ENCODE data around the gene CCDC40. TPM values are rescaled to one million over a fixed set of nuclear protein-coding genes. Genes with fewer than 3 reads are reported as not detected.
"Not testable (repeated sequence)": the region's sequence is repeated elsewhere in the genome, so short reads cannot be mapped to it uniquely, and the experiment has no call there.

CCDC40 gene
- polyA plus RNA-seq, 4 donors, result 6.8 to 18.0 (median 14.3) TPM

DNA sequence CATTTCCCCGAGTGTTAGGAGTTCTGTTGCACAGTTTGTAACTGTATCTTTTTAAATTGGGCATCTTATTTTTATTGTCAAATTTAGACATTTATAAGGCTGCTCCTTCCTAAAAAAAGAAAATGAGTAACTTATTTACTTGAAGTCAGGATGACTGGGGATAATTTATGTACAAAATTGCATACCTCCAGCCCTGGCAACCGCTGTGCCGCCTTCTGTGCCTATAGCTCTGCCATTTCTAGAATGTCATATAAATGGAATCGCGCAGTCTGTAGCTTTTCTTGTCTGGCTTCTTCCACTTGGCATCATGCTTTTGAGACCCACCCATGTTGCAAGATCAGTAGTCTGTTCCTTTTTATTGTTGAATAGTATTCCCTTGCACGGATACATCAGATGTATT lies 36.0 kb downstream of the CCDC40 start:
- no peak for DNase-seq (ENCODE audit: low read depth in 4 of 4, low spot score in 3 of 4)

DNA sequence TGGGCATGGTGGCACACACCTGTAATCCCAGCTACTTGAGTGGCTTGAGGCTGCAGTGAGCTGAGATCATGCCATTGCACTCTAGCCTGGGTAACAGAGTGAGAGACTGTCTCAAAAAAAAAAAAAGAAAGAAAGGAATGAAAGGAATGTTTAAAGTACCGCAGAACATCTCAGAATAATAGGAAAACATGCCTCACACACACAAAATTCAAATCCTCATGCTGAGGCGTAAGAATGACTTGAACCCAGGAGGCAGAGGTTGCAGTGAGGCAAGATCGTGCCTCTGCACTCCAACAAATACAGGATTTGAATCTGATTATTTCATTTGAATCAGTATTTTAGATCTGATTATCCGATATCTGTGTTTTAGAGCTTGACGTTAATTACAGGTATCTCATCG lies 43.6 kb downstream of the CCDC40 start:
- DNase-seq (ENCODE audit: low read depth in 4 of 4, low spot score in 3 of 4), result no peak

- no peak for DNase-seq (ENCODE audit: low read depth in 4 of 4, low spot score in 3 of 4)
Observed at GRCh38 chr17:80081596-80081995, 45.2 kb downstream of the CCDC40 start.

- peak in 1 of 4 donors; percentile 71 for DNase-seq (ENCODE audit: low read depth in 4 of 4, low spot score in 3 of 4)
Observed at GRCh38 chr17:80082403-80083135, 46.1 kb downstream of the CCDC40 start.

- DNase-seq (ENCODE audit: low read depth in 4 of 4, low spot score in 3 of 4), result no peak
Observed at GRCh38 chr17:80083136-80083661, 46.8 kb downstream of the CCDC40 start.

GRCh38 chr17:80084773-80085172 lies 48.3 kb downstream of the CCDC40 start:
- DNase-seq (ENCODE audit: low read depth in 4 of 4, low spot score in 3 of 4), result no peak

DNA sequence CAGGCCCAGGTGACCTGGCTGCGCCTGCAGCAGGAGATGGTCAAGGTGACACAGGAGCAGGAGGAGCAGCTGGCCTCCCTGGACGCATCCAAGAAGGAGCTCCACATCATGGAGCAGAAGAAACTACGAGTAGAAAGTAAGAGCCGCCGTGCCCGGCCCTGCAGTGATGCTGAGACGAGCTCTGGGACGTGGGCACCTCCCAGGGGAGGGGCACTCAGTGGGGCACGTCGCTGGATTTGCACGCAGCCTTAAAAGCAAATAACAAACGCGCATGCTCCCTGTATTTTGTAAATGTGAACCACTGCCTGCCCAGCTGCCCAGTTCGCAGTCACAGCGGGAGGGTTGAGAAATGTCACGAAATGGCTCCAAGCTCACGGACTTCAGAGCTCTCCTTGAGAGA lies 49.6 kb downstream of the CCDC40 start:
- DNase-seq (ENCODE audit: low read depth in 4 of 4, low spot score in 3 of 4), result no peak

- no peak for DNase-seq (ENCODE audit: low read depth in 4 of 4, low spot score in 3 of 4)
Observed at GRCh38 chr17:80086616-80087015, 50.2 kb downstream of the CCDC40 start.

DNA sequence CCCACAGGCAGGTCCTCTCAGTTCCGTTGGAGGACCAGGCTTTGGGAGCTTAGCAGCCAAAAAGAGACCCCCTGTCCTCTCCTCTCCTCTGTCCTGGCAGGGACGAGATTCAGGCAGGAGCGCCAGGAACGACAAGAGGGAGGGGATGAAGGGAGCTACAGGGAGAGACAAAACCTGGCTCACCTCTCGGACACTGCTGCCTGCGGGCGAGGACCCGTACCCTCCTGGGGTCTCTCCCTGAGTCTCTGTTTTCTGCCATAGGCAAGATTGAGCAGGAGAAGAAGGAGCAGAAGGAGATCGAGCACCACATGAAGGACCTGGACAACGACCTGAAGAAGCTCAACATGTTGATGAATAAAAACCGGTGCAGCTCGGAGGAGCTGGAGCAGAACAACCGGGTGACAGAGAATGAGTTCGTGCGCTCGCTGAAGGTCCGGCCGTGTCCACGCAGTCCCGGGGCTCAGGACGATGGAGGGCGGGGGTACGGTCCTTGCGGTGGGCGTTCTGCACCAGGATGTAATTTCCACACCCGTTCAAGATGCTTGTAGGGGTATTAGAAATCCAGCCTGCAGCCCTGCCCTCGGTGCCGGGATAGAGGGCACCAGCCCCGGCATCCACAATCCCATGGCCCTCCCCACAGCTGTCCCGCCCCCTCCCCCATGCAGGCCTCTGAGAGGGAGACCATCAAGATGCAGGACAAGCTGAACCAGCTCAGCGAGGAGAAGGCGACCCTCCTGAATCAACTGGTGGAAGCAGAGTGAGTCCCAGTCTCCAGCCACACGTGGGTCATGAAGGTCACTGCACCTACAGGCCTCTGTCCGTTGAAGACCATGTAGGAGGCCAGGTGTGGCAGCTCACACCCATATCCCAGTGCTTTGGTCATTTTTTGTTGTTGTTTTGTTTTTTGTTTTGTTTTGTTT lies 51.2 kb downstream of the CCDC40 start:
- DNase-seq (ENCODE audit: low read depth in 4 of 4, low spot score in 3 of 4), result no peak

GRCh38 chr17:80089762-80090161 lies 53.3 kb downstream of the CCDC40 start:
- DNase-seq (ENCODE audit: low read depth in 4 of 4, low spot score in 3 of 4), result no peak

GRCh38 chr17:80090164-80090563 lies 53.7 kb downstream of the CCDC40 start:
- DNase-seq (ENCODE audit: low read depth in 4 of 4, low spot score in 3 of 4), result not testable (repeated sequence)

- no peak for DNase-seq (ENCODE audit: low read depth in 4 of 4, low spot score in 3 of 4)
Observed at GRCh38 chr17:80091376-80091775, 54.9 kb downstream of the CCDC40 start.

DNA sequence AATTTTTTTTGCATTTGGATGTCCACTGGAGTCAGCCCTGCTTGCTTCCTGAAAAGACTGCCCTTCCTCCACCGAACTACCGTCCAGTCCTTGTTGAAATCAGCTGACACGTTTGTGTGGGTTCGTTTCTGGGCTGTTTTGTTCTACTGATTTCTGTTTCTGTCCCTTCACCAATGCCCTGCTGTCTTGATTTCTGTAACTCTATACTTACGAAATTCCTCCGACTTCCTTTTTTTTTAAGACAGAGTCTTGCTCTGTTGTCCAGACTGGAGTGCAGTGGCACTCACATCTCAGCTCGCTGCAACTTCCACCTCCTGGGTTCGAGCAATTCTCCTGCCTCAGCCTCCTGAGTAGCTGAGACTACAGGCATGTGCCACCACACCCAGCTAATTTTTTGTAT lies 56.5 kb downstream of the CCDC40 start:
- no peak for DNase-seq (ENCODE audit: low read depth in 4 of 4, low spot score in 3 of 4)

GRCh38 chr17:80095038-80095843 lies 58.8 kb downstream of the CCDC40 start:
- no peak for DNase-seq (ENCODE audit: low read depth in 4 of 4, low spot score in 3 of 4)

GRCh38 chr17:80095844-80096475 lies 59.5 kb downstream of the CCDC40 start:
- no peak for DNase-seq (ENCODE audit: low read depth in 4 of 4, low spot score in 3 of 4)

DNA sequence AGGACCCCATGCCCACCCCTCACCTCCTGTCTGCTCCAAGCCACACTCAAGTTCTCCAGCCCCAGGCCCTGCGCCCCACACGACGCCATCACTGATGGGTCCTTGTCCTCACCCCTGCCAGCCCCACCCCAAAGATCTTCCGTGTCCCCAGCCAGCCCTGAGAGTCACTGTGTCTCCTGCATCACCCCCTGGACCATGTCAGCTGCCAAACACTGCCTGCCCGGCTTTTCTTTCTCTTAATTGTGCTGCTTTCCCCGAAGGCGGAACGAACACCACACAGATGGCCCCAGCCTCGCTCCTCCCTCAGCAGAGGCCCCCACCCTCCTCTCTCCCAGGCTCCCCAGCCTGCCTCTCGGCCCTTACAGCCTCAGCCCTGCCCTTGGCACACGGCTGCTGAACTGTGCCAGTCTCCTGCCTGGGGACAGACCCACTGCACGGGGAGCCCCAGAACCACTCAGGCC lies 60.1 kb downstream of the CCDC40 start:
- DNase-seq (ENCODE audit: low read depth in 4 of 4, low spot score in 3 of 4), result no peak

DNA sequence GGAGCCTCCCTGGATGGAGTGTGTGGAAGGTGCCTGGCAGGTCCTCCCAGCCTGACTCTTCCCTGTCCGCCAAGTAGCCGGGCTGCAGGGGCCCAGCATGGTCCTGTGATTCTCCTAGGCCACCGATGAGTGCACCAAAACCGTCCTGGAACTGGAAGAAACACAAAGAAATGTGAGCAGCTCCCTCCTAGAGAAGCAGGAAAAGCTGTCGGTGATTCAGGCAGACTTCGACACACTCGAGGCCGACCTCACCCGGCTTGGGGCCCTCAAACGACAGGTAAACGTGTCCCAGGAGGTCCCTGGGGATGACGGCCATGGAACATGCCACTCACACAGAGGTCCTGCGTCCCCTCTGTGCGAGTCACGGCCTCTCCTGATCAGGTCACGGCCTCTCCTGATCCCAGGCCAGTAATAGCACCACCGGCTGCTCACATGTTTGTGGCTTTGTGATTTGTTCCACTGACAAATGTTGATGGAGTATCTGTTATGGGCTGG lies 60.7 kb downstream of the CCDC40 start:
- no peak for DNase-seq (ENCODE audit: low read depth in 4 of 4, low spot score in 3 of 4)

DNA sequence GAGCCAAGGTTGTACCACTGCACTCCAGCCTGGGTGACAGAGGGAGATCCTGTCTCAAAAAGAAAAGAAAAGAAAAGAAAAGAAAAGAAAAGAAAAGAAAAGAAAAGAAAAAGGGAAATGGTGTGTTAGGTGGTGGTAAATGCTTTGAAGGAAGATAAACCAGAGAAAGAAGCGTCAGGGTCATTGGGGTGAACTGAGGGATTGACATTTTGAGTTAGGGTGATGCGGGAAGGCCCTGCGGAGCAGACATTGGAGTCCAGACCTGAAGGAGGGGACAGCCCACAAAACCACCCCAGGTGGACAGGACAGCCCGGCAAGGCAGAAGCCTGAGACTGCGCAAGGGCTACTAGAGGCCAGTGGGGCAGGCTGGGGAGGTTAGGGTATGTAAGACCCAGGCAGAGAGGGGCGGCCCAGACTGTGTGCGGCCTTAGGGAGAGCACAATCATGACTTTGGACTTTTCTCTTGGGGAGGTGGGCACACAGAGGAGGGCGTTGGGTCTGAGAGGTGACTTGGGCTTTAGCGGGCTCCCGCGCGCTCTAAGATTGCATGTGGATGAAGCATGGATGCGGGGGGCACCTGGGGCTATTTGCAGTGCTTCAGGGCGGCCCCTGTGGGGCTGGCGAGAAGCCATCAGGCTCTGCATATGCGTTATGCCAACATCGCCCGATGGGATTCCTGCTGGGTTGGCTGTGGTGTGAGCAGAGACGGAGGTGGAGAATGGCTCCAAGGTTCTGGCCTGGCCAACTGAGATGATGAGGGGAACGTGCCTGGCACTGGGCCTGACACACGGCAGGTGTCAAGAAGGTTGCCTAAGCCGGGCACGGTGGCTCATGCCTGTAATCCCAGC lies 61.6 kb downstream of the CCDC40 start:
- no peak for DNase-seq (ENCODE audit: low read depth in 4 of 4, low spot score in 3 of 4)

Measured in left renal pelvis (tissue), 4 donors.